ENCODE measurements around the gene POLDIP3.
"Not testable (repeated sequence)": the region's sequence is repeated elsewhere in the genome, so short reads cannot be mapped to it uniquely, and the experiment has no call there.

Gene POLDIP3

DNA sequence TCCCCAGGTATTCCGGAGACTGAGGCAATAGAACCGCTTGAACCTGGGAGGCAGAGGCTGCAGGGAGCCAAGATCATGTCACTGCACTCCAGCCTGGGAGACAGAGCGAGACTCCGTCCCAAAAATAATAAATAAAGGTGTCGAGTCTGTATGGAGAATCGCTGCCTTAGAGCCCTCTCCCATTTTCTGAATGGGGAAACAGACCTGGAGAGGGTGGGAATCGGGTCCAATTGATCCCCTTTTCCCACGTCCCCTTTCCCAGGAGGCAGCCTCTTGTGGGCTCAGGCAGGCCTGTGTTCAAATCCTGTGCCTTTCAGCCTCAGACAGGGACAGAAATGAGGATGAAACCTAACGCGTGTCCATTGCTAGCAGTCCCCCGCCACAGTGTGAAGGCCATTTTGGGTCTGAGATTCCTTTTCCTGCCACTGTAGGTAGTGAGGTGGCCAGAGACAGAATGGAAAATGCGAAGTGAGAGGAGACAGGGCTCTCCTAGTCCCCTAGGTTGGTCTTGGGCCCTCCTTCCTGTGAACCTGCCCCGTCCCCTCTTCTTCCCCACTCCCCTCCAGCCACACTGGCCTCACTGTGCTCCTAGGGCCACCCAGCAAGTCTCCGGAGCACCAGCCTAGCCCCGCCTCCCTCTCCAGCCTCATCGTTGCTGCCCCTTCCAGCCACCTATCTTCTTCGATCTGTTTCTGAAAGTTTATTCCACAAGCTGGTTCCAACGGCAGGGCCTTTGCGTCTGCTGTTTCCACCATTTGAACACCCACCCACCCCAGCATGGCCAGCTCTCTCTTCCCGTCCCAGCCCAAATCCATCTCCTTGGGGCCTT lies 2.7 kb upstream of the POLDIP3 start:
- DNase-seq (ENCODE audit: low spot score), result no peak

DNA sequence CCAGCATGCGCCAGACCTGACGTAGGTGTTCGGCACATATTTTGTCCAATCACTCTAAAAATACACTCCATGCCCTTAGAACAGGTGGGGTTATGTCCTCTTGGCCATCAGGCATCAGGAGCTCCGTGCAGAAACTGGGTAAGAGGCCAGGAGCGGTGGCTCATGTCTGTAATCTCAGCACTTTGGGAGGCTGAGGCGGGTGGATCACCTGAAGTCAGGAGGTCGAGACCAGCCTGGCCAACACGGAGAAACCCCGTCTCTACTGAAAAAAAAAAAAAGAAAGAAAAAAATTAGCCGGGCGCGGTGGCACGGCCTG lies 1.1 kb upstream of the POLDIP3 start:
- not testable (repeated sequence) for DNase-seq (ENCODE audit: low spot score)

DNA sequence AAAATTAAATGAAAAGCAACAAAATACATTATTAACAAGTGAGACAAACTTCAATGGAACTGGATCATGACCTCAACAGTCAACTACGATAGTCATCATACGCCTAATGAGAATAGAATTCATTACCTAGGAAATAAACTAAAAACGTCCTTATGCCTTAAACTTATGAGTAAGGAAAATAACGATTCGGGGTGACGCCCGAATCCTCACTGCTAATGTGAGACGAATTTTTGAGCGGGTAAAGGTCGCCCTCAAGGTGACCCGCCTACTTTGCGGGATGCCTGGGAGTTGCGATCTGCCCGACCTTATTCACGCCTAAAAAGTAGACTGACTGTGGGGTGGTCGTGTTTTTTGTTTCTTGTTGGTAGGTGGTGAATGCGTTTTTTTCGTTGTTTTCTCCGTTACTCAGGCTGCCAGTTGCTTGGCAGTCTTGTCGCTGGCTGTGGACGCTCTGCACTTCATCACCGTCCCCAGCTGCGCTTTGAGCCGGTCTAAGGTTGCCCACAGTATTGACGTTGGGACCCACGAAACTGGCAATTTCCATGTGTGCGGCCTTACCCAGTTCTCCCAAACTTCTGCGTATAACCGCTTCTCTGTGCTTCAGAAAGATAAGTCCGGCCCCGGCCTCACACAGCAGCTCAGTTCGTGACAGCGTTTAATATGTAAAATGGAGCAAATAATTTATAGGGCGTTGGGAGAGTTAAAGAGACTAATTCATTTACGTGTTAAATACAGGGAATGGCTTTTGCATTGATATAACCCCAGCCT lies 593 bp upstream of the POLDIP3 start:
- peak; percentile 96 for DNase-seq (ENCODE audit: low spot score)

DNA sequence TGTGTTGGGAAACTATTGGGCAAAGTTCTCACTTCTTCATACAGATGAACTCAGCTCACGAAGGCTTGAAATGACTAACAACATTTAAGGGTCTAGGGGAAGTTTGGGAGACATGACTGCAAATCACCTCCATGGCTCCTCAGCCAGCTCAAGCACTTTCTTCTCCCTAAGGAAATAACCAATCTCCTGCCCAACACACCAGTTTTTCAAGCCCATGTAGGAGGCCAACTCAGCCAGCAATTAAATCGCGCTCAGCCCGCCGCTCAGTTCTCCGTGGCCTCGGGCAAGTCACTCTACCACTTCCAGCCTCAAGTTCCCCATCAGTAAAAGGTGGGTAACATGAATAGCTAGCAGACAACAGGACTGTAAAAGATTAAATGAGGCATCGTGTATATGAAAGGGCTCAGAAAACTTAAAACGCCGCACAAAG lies 796 bp downstream of the POLDIP3 start:
- no peak for DNase-seq (ENCODE audit: low spot score)

DNA sequence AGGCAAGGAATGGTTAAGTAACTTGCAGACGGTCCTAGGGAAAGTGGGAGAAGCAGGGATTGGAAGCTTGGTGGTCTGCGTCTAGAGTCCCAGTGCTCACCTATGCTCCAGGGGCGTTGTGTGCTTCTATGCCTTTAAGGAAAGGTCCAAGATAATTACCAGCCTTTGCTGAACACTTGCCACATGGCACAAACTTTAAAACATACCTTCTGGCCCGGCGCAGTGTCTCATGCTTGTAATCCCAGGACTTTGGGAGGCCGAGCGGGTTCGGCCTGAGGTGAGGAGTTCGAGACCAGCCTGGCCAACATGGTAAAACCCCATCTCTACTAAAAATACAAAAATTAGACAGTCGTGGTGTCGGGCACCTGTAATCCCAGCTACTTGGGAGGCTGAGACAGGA lies 2.3 kb downstream of the POLDIP3 start:
- no peak for DNase-seq (ENCODE audit: low spot score)

DNA sequence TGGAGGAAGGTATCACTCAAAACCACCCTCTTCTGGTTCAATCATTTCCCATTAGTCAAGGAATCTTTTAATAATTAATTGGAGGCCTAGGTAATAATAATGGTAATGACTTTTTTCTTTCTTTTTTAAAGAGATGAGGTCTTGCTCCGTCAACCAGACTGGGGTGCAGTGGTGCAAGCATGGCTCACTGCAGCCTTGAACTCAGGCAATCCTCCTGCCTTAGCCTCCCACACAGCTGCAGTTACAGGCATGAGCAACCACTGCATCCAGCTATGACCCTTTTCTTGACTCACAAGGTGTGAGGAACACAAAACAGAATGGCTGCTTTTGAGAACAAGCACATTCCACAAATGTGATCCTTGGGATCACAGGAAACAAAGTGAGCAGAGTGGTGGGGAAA lies 3.6 kb downstream of the POLDIP3 start:
- DNase-seq (ENCODE audit: low spot score), result no peak

DNA sequence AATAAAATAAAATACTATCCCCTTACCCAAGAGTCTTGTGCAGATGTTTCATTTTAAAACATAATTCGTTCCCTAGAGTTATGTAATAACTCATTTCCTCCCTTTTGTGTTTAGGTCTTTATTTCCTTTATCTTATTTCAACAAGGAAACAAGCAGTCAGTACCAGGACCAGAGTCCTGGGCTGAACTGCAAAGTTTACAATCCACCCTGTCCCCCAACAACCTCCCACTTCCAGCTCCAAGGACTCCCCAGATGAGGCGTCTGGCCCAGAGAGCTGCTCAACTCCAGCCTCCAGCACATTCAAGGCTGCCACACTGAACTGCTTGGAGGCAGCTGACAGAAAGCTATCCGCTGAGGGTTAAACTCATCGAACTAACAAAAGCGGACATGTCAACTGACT lies 4.5 kb downstream of the POLDIP3 start:
- DNase-seq (ENCODE audit: low spot score), result no peak

DNA sequence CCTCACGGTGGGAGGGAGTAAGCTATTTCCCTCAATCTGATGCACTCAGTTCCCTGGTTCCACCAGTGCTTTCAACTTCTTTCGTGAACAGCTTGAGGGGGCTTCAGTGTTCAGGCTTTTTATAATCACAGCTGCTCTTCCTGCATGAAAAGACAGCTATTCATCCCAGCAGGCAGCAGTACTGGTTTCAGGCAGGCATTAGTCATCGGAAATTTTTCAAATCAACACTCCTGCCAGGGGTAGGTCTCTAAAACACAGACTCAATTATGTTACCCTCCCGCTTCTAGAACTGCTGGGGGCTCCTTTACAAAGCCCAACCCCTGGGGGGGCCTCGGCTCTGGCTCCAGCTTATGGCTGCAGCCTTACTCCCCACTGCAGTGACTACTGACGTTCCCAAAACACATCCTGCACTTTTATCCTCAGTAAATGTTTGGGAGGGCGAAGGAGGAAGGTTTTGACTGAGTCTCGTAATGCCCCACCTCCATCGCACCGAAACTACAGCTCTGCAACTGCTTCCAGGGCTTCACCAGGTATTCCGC lies 5.8 kb downstream of the POLDIP3 start:
- DNase-seq (ENCODE audit: low spot score), result peak; percentile 88

DNA sequence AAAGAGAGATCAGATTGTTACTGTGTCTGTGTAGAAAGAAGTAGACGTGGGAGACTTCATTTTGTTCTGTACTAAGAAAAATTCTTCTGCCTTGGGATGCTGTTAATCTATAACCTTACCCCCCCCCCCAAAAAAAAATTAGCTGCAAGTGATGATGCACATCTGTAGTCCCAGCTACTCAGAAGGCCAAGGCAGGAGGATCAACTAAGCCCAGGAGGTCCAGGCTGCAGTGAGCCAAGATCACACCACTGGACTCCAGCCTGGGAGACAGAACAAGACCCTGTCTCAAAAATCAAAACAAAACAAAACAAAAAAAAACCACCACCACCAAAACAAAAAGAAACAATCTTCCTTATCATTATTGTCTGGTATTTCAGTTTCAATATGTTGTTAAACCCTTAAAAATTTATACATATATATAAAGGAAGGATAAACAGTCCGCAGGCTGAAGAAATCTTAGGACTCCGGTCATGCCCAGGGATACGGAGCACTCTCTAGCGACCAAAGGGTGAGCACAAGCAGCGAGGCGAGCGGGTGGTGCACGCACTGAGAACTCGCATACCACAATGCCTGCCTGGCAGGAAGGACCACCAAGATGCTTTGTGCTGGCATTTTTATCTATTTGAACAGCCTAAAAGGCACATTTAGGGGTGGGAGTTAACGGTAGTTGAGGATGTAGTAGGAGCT lies 6.4 kb downstream of the POLDIP3 start:
- peak; percentile 21 for DNase-seq (ENCODE audit: low spot score)

DNA sequence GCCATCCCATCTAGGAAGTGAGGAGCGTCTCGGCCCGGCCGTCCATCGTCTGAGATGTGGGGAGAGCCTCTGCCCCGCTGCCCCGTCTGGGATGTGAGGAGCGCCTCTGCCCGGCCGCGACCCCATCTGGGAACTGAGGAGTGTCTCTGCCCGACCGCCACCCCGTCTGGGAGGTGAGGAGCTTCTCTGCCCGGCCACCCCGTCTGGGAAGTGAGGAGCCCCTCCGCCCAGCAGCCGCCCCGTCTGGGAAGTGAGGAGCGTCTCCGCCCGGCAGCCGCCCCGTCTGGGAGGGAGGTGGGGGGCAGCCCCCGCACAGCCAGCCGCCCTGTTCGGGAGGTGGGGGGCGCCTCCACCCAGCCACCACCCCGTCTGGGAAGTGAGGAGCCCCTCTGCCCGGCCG lies 7.0 kb downstream of the POLDIP3 start:
- DNase-seq (ENCODE audit: low spot score), result not testable (repeated sequence)

DNA sequence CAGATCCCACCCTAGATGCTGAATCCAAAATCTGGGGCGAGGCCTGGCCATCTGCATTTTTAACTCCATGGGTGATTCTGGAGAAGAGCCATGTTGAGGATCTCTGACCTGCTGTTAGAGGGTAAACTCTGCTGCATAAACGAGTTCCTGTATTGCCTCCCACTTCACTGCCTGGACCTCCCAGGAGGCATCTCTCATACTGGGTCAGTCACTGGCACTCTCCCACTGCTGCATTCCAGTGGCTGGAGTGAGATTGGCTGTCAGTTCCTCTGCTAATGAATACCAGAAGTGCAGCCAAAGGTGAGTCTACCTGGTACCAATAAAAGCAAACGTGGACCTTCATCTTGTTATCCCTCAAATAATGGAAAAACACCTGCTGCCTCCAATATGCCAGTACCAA lies 10.3 kb downstream of the POLDIP3 start:
- DNase-seq (ENCODE audit: low spot score), result no peak

DNA sequence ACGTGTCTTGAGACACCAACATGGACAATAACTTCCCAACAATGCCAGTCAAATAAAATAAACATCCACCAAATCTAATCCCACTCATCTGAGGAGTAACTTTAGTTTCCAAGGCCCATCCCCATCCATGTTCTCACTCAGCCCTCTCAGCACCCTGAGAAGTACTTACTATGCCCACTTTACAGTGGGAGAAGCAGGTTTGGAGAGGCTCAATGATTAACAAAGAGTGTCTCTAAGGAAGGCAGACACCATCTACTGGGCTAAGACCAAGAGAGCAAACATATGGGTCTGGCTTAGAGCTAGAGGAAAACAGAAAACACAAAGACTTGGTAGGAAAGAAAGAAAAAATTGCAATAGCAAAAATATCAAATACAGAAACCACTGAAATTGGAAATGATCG lies 11.3 kb downstream of the POLDIP3 start:
- no peak for DNase-seq (ENCODE audit: low spot score)

DNA sequence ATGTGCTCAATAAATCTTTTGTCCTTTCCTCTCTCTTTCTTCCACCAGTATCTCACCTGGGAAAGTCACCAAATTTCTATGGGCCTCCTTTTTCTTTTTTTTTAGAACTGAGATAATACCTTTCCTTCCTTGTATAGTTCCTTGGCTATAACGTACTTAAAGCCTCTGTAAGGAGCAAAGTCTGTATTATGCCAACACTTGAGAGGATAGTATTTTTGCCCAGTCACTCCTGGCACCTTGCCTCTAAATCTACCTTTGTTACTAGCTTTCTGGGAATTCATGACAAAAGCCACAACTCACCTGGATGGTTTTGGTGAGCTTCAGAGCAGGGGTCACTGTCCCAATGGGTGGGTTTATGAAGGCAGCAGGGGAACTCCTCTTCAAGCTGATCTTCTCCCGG lies 12.2 kb downstream of the POLDIP3 start:
- DNase-seq (ENCODE audit: low spot score), result no peak

DNA sequence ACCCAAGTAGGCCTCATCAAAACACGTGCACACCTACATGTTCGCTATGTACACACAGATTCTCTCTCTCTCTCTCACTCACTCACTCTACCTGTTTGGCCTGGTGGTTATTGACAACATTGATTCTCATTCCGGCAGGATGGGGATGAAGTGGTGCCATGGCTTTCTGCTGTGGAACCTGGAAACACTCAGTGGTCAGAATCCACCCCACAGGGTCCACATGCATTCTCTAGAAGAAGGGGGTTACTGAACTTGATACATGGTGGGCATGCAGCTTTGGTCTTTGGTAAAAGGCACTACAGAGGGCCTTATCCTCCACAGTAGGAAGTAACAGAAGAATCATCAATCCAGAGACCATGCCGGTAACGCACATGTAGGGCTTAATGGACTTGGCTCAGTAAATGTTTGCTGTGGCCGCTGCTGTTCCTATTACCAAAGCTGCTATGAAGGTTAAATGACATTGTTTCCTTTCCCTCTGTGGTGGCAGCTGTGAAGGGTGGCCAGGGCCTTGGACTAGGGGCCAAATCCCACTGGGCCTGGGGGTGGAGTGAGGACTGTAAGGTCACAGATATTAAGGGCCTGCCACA lies 12.7 kb downstream of the POLDIP3 start:
- no peak for DNase-seq (ENCODE audit: low spot score)

DNA sequence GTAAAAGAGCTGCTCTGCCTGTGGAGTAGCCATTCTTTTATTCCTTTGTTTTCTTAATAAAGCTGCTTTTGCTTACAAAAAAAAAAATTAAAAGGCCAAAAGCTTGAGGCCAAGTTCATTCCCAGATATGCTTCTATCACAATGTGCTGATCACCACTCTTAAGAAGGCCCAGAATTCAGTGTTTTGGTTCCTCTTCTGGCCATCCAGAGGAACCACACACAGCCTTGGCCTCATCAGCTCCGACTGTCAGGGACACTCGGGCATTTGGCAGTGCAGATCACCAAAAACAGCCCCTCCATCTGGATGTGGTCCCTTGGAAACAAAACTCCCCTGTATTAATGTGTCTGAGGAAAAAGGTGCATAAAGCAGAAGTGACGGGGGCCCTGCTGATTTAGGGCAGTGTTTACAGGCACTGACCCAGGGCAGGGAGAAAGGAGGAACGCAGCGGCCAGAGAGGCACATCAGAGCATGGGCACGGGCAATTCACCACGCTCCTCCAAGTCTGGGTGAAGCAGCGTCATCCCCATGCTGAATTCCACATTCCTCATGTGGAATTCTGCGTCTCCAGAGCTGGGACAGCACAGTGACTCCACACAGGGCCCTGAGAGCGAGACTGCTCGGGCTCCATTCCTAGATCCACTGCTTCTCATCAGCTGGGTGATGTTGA lies 17.7 kb downstream of the POLDIP3 start:
- DNase-seq (ENCODE audit: low spot score), result no peak

DNA sequence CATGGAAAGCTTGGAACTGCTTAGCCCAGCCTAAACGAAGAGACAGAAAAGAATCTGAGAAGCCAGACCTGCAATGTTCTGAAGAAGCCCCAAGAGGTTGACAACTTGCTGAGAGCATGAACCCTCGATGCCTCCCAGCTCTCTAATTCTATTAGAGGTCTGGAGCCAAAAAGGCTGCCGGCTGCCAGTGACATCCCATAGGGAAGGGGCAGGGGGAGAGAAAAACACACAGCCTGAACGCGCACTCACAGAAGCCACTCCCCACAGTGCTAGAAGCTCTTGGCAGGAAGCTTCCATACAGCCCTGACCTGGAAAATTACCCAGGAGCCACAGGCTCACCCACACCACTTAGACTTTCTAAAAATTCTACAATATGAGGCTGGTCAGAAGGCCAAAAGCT lies 18.3 kb downstream of the POLDIP3 start:
- no peak for DNase-seq (ENCODE audit: low spot score)

DNA sequence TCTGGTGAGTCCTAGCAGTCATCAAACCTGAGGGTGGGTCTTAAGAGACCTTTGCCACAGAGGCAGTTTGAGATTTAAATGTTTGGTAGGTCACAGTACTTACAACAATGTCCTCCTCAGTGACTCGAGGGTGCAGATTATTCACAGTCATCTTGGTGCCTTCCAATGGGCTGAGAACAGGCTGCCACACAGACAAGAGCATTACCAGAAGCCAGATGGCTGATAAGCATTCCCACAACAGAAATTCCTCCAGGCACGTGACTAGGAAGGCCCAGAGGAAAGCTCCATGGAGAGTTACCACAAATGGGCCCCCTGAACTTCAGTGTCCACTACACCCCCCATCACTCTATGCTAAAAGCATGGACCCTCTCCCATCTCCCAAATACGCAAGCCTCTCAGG lies 19.2 kb downstream of the POLDIP3 start:
- DNase-seq (ENCODE audit: low spot score), result no peak

DNA sequence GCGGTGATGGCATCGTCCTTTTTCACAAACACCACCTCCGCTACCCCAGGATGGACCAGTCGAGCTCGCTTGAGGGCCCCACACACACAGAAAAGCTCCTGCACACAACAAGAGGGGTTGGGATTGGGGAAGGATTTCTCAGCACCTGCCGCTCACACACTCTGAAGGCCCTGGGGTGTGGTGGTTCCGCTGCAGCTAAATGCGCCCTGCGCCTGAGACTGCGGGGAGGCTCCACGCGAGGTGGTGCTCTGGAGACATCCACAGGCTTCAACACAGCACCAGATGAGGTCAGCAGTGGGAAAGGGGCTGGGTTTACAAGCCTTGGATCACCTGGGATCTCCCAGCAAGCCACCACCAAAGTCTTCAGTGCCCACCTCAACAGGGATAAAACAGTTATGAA lies 22.7 kb downstream of the POLDIP3 start:
- DNase-seq (ENCODE audit: low spot score), result no peak

DNA sequence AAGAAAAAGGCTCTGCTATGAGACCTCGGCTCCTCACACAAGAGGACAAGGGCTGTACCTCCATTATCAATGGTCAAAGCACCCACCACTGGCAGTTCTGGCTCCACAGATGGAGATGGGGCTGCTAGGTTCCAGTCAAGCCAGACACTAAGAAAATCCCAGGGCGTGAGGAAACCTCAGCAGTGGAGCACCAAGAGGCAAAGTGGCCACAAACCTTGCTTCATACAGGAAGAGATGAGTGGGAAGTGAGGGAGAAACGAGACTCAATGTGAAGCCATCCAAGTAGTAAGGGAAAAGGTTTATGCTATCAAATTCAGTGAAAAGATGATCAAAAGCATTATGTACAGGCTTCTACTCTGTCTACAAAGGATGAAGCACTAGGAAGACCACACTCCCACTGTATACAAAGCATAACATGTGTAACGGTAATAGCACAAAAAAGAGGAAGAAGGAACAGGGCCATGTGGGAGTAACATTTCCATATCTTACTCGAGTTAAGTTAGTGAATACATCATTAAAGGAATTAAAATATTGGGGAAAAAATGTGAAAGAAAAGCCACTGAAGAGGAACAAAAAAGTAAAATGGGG lies 27.0 kb downstream of the POLDIP3 start:
- DNase-seq (ENCODE audit: low spot score), result no peak

DNA sequence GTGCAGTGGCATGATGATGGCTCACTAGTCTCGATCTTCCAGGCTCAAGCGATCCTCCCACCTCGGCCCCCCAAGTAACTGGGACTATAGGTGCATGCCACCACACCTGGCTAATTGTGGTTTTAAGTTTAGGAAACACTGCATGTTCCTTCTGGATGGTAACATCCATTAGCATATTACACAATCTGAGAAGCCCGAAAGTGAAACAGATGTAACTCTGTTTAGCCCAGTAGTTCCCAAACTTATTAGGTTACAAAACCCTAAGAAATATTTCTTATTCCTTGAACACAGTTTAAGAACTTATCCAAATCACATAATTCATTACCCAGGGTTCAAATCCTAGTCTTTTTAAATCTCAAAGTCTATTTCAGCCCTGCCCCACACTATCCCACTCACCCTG lies 28.3 kb downstream of the POLDIP3 start:
- DNase-seq (ENCODE audit: low spot score), result no peak

DNA sequence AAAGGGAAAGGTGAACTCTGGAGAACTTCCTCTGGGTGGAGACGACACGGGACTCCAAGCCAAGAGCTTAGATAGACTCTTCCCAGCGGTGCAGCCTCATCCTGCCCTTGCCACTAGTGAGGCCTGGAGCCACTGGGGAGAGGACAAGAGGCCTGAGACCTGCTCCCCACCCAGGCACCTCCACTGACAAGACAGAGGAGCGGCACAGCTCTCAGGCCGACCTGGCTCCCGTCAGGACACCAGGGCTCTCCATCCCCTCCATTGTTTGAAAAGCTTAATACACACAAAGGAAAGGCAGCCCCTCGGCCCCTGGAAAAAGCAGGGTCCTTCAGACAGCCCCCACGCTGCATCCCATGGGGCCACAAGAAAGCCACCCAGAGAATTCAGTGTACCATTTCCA lies 29.6 kb downstream of the POLDIP3 start:
- DNase-seq (ENCODE audit: low spot score), result no peak

Measured in COLO829 (cell line).